RWPE2 (cell line): ENCODE results near the gene CDKN2D.

Experiments used
- ATAC-seq: fragments of 200-7000 bp; cut with Tn5 transposase; 3 replicates; pipeline ENCODE4 v1.9.1; 2021; ENCODE audit warnings: low read depth
- DNase-seq: peaks from one replicate; pipeline ENCODE4 v3.0.0-alpha.2; 2020; ENCODE audit warnings: low spot score
- H3K27ac ChIP-seq: fragments of 450-650 bp; 2 replicates; pipeline ENCODE4 v1.5.1; 2017; ENCODE audit warnings: mild to moderate bottlenecking; ENCODE audit not compliant: poor library complexity, severe bottlenecking
- H3K27me3 ChIP-seq: fragments of 250-450 bp; sonication (Bioruptor Pico); 2 replicates; pipeline ENCODE4 v1.5.1; 2021; ENCODE audit warnings: mild to moderate bottlenecking, moderate library complexity; ENCODE audit not compliant: insufficient read depth, poor library complexity, severe bottlenecking
- H3K36me3 ChIP-seq: fragments of 250-450 bp; sonication (Bioruptor Pico); 2 replicates; pipeline ENCODE4 v1.5.1; 2020; ENCODE audit warnings: low read depth, mild to moderate bottlenecking, moderate library complexity
- H3K4me1 ChIP-seq: fragments of 250-450 bp; sonication (Bioruptor Pico); 2 replicates; pipeline ENCODE4 v1.5.1; 2021; ENCODE audit warnings: mild to moderate bottlenecking, moderate library complexity; ENCODE audit not compliant: insufficient read depth, poor library complexity, severe bottlenecking
- H3K4me3 ChIP-seq: fragments of 250-450 bp; sonication (Bioruptor Pico); 2 replicates; pipeline ENCODE4 v1.5.1; 2021; ENCODE audit warnings: mild to moderate bottlenecking, moderate library complexity; ENCODE audit not compliant: severe bottlenecking
- H3K9me3 ChIP-seq: fragments of 250-450 bp; sonication (Bioruptor Pico); 2 replicates; pipeline ENCODE4 v1.5.1; 2021; ENCODE audit warnings: mild to moderate bottlenecking, moderate library complexity; ENCODE audit not compliant: severe bottlenecking
- TF ChIP-seq, protein P1 (sequence below): fragments of 450-650 bp; IDR thresholded peaks from one replicate; pipeline ENCODE4 v1.5.1; 2017; ENCODE audit warnings: mild to moderate bottlenecking, moderate library complexity; ENCODE audit not compliant: poor library complexity, severe bottlenecking

CDKN2D gene

DNA sequence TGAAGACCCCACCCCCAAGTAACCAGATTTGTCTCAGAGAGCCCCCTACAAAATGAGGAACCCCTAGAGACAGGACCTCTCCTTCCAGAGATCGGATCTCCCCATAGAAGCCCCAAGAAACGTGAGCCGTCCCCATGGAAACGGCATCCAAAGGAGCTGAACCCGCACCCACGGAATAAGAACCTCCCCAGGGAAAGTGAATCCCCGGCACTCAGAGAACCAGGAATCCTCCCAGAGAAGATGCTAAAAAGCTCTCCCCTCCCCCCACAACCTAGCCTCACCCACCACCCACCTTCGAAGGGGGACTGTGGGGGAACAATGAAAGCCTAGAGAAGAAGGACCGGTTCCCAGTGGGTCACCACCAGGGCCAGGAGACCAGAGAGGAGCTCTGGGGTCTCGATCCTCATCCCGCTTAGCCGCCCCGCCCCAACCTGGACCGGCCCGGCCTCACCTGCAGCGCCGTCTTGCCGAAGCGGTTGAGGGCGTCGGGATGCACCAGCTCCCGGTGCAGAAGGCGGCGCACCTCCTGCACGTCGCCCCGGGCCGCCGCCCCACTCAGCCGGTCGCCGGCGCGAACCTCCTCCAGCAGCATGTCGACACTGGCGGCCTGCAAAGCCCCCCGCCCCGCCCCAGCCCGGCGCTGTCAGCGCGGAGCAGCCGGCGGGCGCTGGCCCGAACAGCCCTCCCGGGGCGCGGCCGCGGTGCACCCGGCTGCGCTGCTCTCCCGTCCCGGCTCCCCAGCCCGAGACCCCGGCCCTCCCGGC is 535 bp downstream of the CDKN2D start:
- TF ChIP-seq, protein P1, sequence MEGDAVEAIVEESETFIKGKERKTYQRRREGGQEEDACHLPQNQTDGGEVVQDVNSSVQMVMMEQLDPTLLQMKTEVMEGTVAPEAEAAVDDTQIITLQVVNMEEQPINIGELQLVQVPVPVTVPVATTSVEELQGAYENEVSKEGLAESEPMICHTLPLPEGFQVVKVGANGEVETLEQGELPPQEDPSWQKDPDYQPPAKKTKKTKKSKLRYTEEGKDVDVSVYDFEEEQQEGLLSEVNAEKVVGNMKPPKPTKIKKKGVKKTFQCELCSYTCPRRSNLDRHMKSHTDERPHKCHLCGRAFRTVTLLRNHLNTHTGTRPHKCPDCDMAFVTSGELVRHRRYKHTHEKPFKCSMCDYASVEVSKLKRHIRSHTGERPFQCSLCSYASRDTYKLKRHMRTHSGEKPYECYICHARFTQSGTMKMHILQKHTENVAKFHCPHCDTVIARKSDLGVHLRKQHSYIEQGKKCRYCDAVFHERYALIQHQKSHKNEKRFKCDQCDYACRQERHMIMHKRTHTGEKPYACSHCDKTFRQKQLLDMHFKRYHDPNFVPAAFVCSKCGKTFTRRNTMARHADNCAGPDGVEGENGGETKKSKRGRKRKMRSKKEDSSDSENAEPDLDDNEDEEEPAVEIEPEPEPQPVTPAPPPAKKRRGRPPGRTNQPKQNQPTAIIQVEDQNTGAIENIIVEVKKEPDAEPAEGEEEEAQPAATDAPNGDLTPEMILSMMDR = no peak
- Histone ChIP-seq H3K4me3 (peak overlapping the region; percentile 56), H3K4me1 (peaks cover 4% of the 10 kb centered on the region), H3K36me3 (peaks cover 8% of the 10 kb centered on the region), H3K27me3 (no peaks in the 10 kb centered on the region), H3K9me3 (no peaks in the 10 kb centered on the region), H3K27ac (peak overlapping the region; percentile 80)
- peak; percentile 25 for ATAC-seq
- peak; percentile 73 for DNase-seq

DNA sequence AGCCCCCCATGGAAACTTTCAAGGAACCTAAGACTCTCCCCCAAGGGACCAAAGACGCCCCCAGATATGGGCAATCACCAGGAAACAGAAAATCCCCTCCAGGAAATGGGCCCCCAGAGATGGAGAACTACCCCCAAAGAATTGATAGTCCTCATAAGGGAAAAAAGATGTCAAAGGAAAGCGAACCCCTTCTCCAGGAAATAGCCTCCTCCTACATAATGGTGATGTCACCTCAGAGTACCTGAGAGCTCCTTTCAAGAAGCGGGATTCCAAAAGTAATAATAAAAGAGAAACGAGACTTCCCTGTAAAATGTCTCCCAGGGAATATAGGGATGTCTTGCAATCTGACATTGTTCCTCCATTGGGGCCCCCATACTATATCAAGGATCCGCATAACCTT is 1.1 kb downstream of the CDKN2D start:
- Histone ChIP-seq H3K36me3 (peaks cover 14% of the 10 kb centered on the region), H3K4me3 (peak overlapping the region; percentile 56), H3K4me1 (peaks cover 4% of the 10 kb centered on the region), H3K9me3 (no peaks in the 10 kb centered on the region), H3K27ac (peak overlapping the region; percentile 80), H3K27me3 (no peaks in the 10 kb centered on the region)
- ATAC-seq (no peak), DNase-seq (no peak)
- TF ChIP-seq, protein P1 = no peak

DNA sequence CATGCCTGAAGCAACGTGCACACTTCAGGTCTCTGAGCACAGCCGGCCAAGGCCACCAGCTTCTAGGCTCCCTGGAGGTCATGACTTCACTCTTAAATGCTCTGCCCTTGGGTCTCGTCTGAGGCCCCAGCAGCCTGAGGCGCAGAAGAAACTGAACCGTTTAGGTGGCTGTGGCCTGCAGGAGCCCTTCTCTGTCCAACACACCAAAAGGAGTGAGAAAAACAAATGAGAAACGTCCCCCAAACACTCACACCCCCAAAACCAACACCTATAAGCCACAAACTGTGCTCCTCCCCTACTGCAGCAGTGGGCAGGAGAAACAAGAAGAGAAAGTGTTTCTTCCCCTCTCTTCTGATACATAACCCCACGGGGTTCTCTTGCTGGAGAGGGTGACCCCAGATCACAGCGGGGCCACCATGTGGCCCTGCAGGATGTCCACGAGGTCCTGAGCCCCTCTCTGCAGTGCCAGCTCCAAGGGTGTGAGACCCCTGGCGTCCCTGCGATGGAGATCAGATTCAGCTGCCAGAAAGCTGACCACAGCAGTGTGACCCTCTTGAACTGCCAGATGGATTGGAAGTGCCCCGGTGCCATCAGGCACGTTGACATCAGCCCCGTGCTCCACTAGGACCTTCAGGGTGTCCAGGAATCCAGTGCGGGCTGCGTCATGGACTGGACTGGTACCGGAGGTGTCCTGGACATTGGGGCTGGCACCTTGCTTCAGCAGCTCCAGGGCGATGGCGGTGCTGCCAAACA is 1.9 kb downstream of the CDKN2D start:
- Histone ChIP-seq H3K27ac (peak overlapping the region; percentile 80), H3K4me3 (peak overlapping the region; percentile 50), H3K9me3 (no peaks in the 10 kb centered on the region), H3K36me3 (peaks cover 19% of the 10 kb centered on the region), H3K27me3 (no peaks in the 10 kb centered on the region), H3K4me1 (peaks cover 4% of the 10 kb centered on the region)
- DNase-seq (no peak), ATAC-seq (no peak)
- TF ChIP-seq, protein P1 = no peak

DNA sequence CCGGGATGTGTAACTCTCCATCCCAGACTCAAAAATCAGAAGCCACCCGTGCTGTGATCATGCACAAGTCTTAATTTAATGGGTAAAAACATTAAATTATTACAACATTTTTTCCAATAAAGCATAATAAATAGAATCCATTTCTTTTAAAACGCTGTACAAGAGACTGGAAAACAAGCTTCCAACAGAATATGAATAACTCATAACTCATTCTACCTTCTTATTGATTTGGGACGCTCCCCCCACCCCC is 2.4 kb downstream of the CDKN2D start:
- peak overlapping the region; percentile 50 for H3K4me3 ChIP-seq
- ATAC-seq (no peak), DNase-seq (no peak)
- H3K9me3 ChIP-seq = no peaks in the 10 kb centered on the region
- peak overlapping the region; percentile 80 for H3K27ac ChIP-seq
- H3K27me3 ChIP-seq = no peaks in the 10 kb centered on the region
- peaks cover 4% of the 10 kb centered on the region for H3K4me1 ChIP-seq
- TF ChIP-seq, protein P1 = no peak
- peaks cover 19% of the 10 kb centered on the region for H3K36me3 ChIP-seq
